WTC11 (cell line): ENCODE results near the gene PI4KA.

Experiments used
- CTCF ChIP-seq: fragments of 200-600 bp; IDR thresholded peaks from 2 replicates; pipeline ENCODE4 v1.8.0; 2022; ENCODE audit warnings: antibody characterized with exemption
- NFYB ChIP-seq: sonication (generic); formaldehyde crosslinking; conservative IDR thresholded peaks from 2 replicates; pipeline ENCODE4 v1.8.0; 2022; ENCODE audit warnings: low read depth, missing genetic modification reagents
- PRDM15 ChIP-seq: sonication (generic); formaldehyde crosslinking; IDR thresholded peaks from 2 replicates; pipeline ENCODE4 v1.8.0; 2022; ENCODE audit warnings: missing genetic modification reagents
- ZNF263 ChIP-seq: sonication (generic); formaldehyde crosslinking; IDR thresholded peaks from 2 replicates; pipeline ENCODE4 v1.8.1; 2022; ENCODE audit warnings: low read depth, mild to moderate bottlenecking, moderate library complexity, missing genetic modification reagents

- TF ChIP-seq ZNF263 (CRISPR knock-in tag) (no peak), PRDM15 (CRISPR knock-in tag) (no peak), CTCF (no peak), NFYB (CRISPR knock-in tag) (no peak)
Measured at GRCh38 chr22:20809538-20810185, 48.9 kb downstream of the PI4KA start.
